RCC 7860 (cell line): ENCODE data around the gene NLRP5.

Source experiments
- DNase-seq: peaks from one replicate; pipeline ENCODE4 v3.0.0-alpha.2; 2015; ENCODE audit warnings: low spot score
- FAIRE-seq: peaks from 2 replicates; lab custom pipeline; 2012; peaks lifted over from hg19 to GRCh38; lab: Jason Lieb, UNC

NLRP5 gene

GRCh38 chr19:56071151-56071550 is 84.6 kb downstream of the NLRP5 start:
- DNase-seq (no peak), FAIRE-seq (no peak)

DNA sequence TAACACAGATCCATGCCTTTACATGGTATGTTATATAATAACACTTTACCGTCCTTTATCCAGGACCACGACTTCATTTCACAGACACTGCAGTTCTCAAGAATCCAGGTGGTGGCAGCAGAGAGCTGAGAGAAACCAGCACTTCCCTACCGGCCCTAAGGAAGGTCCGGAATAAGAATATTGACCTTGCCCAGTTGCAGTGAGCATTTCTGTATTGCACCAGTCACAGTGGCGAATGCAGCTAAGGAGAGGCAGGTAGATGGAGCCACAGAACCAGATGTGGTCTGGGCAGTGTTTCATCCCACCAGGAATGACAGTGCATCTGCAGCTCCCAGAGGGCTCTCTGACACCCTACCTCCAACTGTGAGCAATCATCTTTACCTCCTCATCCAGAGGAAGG is 89.9 kb downstream of the NLRP5 start:
- no peak for FAIRE-seq
- DNase-seq: no peak

GRCh38 chr19:56079609-56080008 is 93.0 kb downstream of the NLRP5 start:
- FAIRE-seq (no peak), DNase-seq (no peak)

DNA sequence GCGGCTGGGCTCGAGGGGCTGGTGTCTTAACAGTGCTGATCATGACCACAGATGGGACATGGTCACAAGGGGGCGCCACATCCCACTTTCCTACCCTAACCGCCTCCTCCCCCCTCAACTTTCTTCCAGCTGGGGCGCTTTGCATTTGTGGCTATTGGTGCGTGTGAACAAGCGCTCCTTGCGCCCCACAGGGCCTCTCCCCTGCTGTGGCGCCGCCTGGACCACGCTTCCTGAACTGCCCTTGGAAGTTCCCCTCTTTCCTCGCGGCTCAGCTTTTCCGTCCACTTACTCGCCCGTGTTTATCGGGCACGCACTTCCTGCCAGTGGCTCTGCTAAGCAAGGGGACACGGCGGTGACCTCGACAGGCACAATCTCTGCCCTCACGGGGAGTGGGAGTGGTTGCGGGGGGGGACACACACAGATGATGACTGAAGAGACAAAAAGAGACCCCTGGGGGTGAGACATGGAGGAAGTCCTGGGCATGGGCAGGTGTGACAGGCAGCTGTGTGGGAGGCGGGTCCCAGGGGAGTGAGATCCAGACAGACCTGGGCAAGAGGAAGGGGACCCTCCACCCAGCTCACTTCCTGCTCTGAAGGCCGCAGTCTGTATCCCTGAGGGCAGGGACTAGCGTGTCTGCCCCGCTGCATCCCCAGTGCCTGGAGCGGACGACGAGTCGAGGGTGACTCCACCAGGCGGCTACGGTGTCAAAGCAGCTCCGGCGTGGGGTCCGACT is 94.3 kb downstream of the NLRP5 start:
- FAIRE-seq: no peak
- DNase-seq: peak; percentile 12

DNA sequence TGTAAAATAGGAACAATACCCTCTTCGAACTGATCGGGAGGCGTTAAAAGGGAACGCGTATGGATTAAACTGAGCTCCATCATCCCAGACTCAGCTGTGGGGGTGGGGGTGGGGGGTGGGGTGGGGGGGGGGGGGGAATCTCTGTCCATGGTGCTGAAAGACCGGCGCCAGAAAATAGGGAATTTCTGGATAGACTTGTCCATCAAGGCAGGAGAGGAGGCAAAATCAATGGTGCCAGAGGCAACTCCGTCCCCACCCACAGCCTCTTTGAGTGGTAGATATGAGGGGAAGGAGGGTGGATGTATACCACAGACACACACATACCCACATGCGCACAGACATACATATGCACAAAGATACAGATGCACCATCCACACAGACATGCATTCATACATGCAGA is 97.1 kb downstream of the NLRP5 start:
- no peak for DNase-seq
- no peak for FAIRE-seq

GRCh38 chr19:56084835-56085536 is 98.4 kb downstream of the NLRP5 start:
- FAIRE-seq (no peak), DNase-seq (no peak)

DNA sequence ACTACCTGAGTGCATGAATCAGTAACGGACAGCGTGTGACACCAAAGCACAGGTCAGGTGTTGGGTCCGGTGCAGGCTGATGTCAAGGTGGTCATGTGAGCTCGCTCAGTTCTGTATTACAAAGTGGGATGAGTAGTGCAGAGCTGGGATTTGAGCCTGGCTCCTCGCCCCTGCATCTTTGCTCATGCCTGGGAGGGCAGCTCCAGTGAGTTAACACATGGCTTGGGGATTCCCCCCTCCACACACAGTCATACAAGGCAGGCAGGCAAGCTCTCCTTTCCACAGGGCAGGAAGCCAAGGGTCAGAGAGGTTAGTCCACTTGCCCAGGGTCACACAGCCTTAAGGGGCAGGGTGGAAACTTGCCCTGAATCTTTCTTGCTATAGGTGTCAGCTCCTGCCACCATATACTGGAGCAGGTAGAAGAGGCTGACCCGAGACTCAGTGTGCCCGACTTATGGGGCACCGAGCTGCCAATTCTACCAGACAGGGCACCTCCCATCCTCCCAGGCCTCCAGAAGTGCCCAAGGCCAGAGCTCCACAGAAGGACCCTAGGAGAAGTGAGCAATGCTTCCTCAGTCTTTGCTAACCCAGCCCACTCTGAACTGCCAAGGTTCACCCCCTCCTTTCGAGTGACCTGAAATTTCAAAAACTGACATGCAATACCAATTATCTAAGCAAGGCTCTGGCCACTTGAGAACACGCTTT is 99.1 kb downstream of the NLRP5 start:
- no peak for FAIRE-seq
- no peak for DNase-seq

- FAIRE-seq (no peak), DNase-seq (no peak)
Measured at GRCh38 chr19:56086671-56087430, 100.3 kb downstream of the NLRP5 start.

DNA sequence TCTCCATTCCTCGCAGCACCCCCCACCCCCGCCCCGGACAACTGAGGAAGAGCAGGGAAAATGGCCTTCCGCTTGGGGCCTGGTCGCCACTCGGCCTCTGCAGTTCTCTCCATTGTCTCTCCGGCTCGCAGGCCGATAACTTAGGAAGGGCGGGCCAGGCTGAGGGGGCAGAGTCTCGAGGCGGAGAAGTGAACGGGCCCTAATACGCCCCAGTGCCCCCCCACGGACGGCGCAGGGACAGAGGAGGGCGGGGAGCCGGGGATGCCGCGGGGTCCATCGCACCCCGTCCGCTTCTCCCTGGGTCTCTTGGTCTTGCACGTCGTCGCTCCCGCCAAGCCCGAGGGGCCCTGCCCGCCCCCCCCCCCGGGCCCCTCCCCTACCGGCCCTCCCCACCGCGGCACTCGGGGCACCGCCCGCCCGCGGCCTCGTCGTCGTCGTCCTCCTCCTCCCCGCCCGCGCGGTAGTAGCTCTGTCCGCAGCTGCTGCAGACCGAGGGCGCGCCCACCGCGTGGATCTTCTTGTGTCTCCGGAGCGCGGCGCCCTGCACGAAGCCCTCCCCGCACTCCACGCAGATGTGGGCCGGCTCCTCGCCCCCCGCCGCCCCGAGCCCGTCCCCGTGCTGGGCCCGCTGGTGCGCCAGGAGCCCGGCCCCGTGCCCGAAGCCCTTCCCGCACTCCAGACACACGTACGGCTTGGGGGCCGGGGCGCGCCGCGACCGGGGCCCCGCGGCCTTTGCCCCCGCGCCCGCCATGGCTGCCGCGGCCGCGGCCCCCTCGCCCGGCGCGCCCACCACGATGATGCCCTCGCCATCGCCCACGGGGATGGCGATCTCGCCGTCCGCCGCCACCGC is 101.3 kb downstream of the NLRP5 start:
- FAIRE-seq: no peak
- no peak for DNase-seq

DNA sequence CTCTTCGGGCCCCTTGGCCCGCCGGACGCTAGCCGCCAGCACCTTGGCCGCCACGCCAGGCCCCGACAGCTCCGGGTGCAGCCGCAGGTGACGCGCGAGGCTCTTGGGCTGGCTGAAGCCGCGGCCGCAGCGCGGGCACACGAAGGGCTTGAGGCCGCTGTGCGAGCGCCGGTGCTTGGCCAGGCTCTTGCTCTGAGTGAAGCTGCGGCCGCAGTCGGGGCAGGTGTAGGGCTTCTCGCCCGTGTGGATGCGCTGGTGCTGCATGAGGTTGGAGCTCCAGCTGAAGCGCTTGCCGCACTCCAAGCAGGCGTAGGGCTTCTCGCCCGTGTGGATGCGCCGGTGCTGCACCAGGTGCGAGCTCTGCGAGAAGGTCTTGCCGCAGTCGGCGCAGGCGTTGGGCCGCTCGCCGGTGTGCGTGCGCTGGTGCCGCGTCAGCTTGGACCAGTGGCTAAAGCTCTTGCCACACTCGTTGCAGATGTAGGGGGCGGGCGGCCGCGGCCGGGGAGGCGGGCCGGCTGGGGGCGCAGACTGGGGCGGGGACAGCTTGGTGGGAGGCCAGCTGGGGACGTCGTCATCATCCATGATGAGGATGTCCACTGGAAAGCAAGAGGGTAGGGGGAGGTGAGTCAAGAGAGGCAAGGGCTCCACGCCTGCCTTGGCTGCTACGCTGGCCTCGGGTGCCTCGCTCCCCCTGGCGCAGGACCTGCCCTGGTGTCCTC is 102.1 kb downstream of the NLRP5 start:
- DNase-seq (no peak), FAIRE-seq (no peak)

GRCh38 chr19:56089344-56089743 is 102.8 kb downstream of the NLRP5 start:
- FAIRE-seq: no peak
- DNase-seq: no peak

DNA sequence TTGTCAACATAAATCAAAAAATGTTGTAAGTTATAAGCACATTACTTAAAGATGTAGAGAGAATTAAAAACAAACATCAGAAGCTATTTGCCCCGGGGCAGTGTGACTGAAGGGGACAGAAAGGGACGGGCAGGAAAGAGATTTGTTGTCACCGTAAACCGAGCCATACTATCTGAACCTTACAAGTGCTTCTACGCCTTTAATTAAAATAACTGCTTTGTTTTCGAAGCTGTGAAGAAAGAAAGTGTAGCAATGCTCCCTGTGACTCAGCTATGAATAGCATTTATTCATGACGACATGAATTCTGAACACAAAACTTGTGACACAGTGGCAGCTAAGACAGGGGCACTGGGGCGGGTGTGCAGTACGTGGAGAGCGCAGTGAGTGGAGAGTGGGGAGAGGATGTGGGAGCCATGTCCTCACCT is 104.5 kb downstream of the NLRP5 start:
- DNase-seq (no peak), FAIRE-seq (no peak)

DNA sequence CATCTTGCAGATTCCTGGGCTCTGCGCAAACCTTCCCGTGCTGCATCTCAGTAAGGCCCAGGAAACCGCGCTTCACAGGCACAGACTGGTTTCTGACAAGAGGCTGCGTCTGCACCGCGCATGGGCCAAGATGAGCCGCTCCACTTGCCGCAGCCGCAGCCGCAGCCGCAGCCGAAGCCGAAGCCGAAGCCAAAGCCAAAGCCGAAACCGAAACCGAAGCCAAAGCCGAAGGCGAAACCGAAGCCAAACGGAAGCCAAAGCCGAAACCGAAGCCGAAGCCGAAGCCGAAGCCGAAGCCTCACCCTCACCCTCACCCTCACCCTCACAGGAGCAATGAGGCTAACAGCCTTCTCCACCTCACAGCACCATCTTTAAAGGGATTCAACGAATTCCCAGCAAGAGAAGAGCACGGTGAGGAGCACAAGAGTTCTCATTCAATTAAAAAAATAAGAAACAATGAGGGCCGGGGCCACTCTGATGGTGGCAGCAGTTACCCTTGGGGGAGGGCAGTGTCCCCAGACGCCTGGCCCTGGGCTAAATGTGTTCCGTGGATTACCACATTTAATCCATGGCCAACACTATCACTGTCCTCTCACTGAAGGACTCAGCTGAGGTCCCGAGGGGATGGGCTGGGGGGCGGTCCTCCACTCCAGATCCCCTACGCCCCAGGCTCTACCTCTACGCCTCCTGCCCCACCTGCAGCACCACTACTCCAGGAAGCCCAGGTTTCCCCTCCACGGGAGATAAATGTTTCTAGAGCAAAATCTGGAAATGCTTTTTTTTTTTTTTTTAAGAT is 105.4 kb downstream of the NLRP5 start:
- FAIRE-seq: no peak
- peak; percentile 26 for DNase-seq

DNA sequence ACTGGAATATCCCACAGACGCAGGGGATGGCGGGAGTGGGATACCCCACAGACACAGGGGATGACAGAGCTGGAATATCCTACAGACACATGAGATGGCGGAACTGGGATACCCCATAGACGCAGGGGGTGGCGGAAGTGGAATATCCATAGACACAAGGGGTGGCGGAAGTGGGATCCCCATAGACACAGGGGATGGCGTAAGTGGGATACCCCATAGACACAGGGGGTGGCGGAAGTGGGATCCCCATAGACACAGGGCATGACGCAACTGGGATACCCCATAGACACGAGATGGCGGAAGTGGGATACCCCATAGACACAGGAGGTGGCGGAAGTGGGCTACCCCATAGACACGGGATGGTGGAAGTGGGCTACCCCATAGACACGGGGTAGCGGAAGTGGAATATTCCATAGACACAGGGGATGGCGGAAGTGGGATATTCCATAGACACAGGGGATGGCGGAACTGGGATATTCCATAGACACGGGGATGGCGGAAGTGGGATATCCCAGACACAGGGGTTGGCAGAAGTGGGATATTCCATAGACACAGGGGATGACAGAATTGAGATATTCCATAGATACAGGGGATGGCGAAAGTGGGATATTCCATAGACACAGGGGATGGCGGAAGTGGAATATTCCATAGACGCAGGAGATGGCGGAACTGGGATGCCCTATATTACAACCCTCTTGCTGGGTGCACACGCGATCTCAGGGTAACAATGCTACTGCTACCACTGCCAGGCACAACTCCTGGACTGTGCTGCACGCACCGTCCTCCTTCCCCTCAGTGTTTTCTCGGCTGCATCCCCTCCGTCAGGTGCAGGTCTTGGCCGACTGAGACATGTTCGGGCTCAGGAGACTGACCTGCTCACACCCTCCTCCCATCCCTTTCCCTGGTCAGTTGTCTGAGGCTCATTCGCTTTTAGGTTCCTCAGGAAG is 106.4 kb downstream of the NLRP5 start:
- FAIRE-seq (no peak), DNase-seq (no peak)

- no peak for FAIRE-seq
- DNase-seq: no peak
Measured at GRCh38 chr19:56094449-56094848, 107.9 kb downstream of the NLRP5 start.

DNA sequence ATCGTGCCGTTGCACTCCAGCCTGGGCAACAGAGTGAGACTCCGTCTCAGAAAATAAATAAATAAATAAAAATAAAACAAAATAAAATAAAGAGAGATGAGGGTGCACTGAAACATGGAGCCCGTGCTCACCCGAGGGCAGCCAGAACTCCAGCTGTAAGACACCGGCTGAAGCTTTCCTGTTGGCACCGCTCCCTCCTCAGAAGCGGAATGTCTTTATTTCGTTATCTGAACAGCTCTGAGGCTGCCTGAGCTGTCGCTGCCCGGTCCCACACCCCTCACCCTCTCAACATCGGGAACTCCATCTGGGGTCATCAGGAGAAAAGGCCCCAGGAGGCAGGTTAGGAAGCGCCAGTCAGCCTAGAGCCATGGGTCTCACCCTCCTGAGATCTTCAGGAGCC is 110.1 kb downstream of the NLRP5 start:
- FAIRE-seq: no peak

DNA sequence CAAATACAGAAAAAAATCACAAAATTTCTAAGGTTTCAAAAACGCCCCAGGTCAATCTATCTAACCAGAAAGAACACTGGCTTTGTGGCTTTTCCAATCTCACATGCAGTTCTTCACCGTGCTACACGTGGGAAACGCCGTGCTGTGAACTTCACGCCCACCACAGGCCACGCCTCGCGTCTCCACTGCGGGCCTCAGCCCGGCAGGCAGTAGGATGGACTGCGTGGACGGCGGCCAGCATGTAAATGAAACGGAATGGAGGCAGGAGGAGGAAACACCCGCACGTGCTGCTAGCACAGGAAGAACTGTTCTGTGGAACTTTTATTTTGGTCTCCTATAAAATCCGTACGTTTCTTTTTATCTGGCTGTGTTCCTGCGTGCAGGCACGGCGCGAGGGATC is 110.7 kb downstream of the NLRP5 start:
- DNase-seq: no peak
- FAIRE-seq: no peak

More for the DNA sequence above, 110.1 kb downstream of the NLRP5 start:
- DNase-seq: no peak

- FAIRE-seq (no peak), DNase-seq (no peak)
Measured at GRCh38 chr19:56097776-56098175, 111.2 kb downstream of the NLRP5 start.
